GM23338 (cell line): ENCODE data around the gene HCST. TPM values are rescaled to one million over a fixed set of nuclear protein-coding genes. Genes with fewer than 3 reads are reported as not detected.

ENCODE experiments used
- CTCF ChIP-seq, 2 experiments: fragments of 200-600 bp in 1 of 2; sonication (generic) in 1 of 2; conservative IDR thresholded peaks; 2 replicates each; pipeline versions ENCODE4 v1.5.1 to v1.6.1; 2016 to 2017; ENCODE audit warnings: antibody characterized with exemption in 2 of 2, low read depth in 2 of 2, mild to moderate bottlenecking in 2 of 2, moderate library complexity in 1 of 2
- EZH2 ChIP-seq: fragments of 200-600 bp; sonication (generic); IDR thresholded peaks from one replicate; pipeline ENCODE4 v1.8.0; 2017; ENCODE audit warnings: antibody characterized with exemption, mild to moderate bottlenecking, low read depth; ENCODE audit not compliant: unreplicated experiment
- JUNB ChIP-seq: IDR thresholded peaks from one replicate; pipeline ENCODE4 v1.6.1; 2016; ENCODE audit warnings: antibody characterized with exemption; ENCODE audit not compliant: unreplicated experiment
- NANOG ChIP-seq: IDR thresholded peaks from 2 replicates; pipeline ENCODE4 v1.6.1; 2016; ENCODE audit warnings: antibody characterized with exemption, borderline replicate concordance
- POLR2AphosphoS5 ChIP-seq: IDR thresholded peaks from 2 replicates; pipeline ENCODE4 v1.6.1; 2016; ENCODE audit warnings: antibody characterized with exemption, low read depth
- polyA plus RNA-seq: library from polyadenylated mRNA; unstranded; fragments of >200 nt; fragmentation: Nextera tagmentation; extraction: Ambion mirVana; gene quantifications from 2 replicates; pipeline ENCODE4 v1.2.1, GENCODE V29; 2016
- small RNA-seq: library from RNA; depleted of rRNA; stranded (forward); fragments of <200 nt; gene quantifications from one replicate; pipeline ENCODE3, GENCODE V24; 2014; ENCODE audit warnings: low replicate concordance
- total RNA-seq: library from RNA; depleted of rRNA; stranded (reverse); fragments of >200 nt; shearing (Covaris generic); gene quantifications from 2 replicates; pipeline ENCODE4 v1.2.3, GENCODE V29; 2014; rRNA removed

HCST gene
- total and polyA plus RNA-seq, 2 experiments from 2014 or later: 2.1 TPM; not detected in 1

- TF ChIP-seq EZH2 (no peak), POLR2AphosphoS5 (no peak), JUNB (no peak), CTCF (conservative IDR thresholded peaks at IDR 0.05; ENCODE audit: low read depth in 2 of 2) (no peak), NANOG (no peak)
Observed at GRCh38 chr19:35949131-35949530, 46.8 kb downstream of the HCST start (continued).

Small RNA genes within 50 kb of the gene (small RNA-seq; reads per million reads assigned to genes)
- 0.07 reads per million for gene RN7SL402P

Other genes starting within 250 kb of the HCST start
- gene UPK1A, start 236.0 kb upstream of the HCST start, total RNA-seq: 0.42 TPM in 1 of 2 replicates, not detected in the other
- 1.0 and 1.5 TPM in 2 replicates for gene UPK1A, start 236.0 kb upstream of the HCST start, polyA plus RNA-seq
- 1.8 TPM in 1 of 2 replicates, not detected in the other for gene ZBTB32, start 198.0 kb upstream of the HCST start, total RNA-seq
- gene ZBTB32, start 198.0 kb upstream of the HCST start, polyA plus RNA-seq: 0.45 and 0.65 TPM in 2 replicates
- 36.2 and 49.8 TPM in 2 replicates for gene KMT2B, start 184.5 kb upstream of the HCST start, total RNA-seq
- 15.5 and 15.8 TPM in 2 replicates for gene KMT2B, start 184.5 kb upstream of the HCST start, polyA plus RNA-seq
- gene IGFLR1, start 160.1 kb upstream of the HCST start, total RNA-seq: 7.8 and 14.4 TPM in 2 replicates
- gene IGFLR1, start 160.1 kb upstream of the HCST start, polyA plus RNA-seq: 17.8 and 18.1 TPM in 2 replicates
- 13.1 and 14.3 TPM in 2 replicates for gene U2AF1L4, start 157.1 kb upstream of the HCST start, total RNA-seq
- gene U2AF1L4, start 157.1 kb upstream of the HCST start, polyA plus RNA-seq: 20.0 and 23.7 TPM in 2 replicates
- 18.5 and 20.6 TPM in 2 replicates for gene PSENEN, start 156.9 kb upstream of the HCST start, total RNA-seq
- gene PSENEN, start 156.9 kb upstream of the HCST start, polyA plus RNA-seq: 175 and 197 TPM in 2 replicates
- gene LIN37, start 154.0 kb upstream of the HCST start, total RNA-seq: 6.8 and 7.1 TPM in 2 replicates
- gene LIN37, start 154.0 kb upstream of the HCST start, polyA plus RNA-seq: 4.3 and 8.3 TPM in 2 replicates
- 0.27 and 0.87 TPM in 2 replicates for gene HSPB6, start 145.5 kb upstream of the HCST start, total RNA-seq
- gene HSPB6, start 145.5 kb upstream of the HCST start, polyA plus RNA-seq: 3.2 and 3.9 TPM in 2 replicates
- gene PROSER3, start 144.4 kb upstream of the HCST start, total RNA-seq: 14.7 and 28.0 TPM in 2 replicates
- gene PROSER3, start 144.4 kb upstream of the HCST start, polyA plus RNA-seq: 21.8 and 24.1 TPM in 2 replicates
- 17.7 and 22.1 TPM in 2 replicates for gene ARHGAP33, start 127.0 kb upstream of the HCST start, total RNA-seq
- 10.3 and 11.6 TPM in 2 replicates for gene ARHGAP33, start 127.0 kb upstream of the HCST start, polyA plus RNA-seq
- not detected in 2 replicates for gene PRODH2, start 89.7 kb upstream of the HCST start, total RNA-seq
- not detected in 2 replicates for gene PRODH2, start 89.7 kb upstream of the HCST start, polyA plus RNA-seq
- 0.58 and 1.0 TPM in 2 replicates for gene NPHS1, start 50.0 kb upstream of the HCST start, total RNA-seq
- 0.47 and 1.3 TPM in 2 replicates for gene NPHS1, start 50.0 kb upstream of the HCST start, polyA plus RNA-seq
- gene KIRREL2, start 45.6 kb upstream of the HCST start, total RNA-seq: 9.9 and 13.1 TPM in 2 replicates
- gene KIRREL2, start 45.6 kb upstream of the HCST start, polyA plus RNA-seq: 3.6 and 3.8 TPM in 2 replicates
- 28.2 and 30.2 TPM in 2 replicates for gene APLP1, start 34.0 kb upstream of the HCST start, total RNA-seq
- gene APLP1, start 34.0 kb upstream of the HCST start, polyA plus RNA-seq: 36.0 and 39.0 TPM in 2 replicates
- gene NFKBID, start 2.0 kb upstream of the HCST start, total RNA-seq: 8.7 and 15.7 TPM in 2 replicates
- gene NFKBID, start 2.0 kb upstream of the HCST start, polyA plus RNA-seq: 10.5 and 12.1 TPM in 2 replicates
- gene TYROBP, start 5.8 kb downstream of the HCST start, total RNA-seq: not detected in 2 replicates
- gene TYROBP, start 5.8 kb downstream of the HCST start, polyA plus RNA-seq: 0.99 TPM in 1 of 2 replicates, not detected in the other
- 15.1 and 18.2 TPM in 2 replicates for gene LRFN3, start 33.8 kb downstream of the HCST start, total RNA-seq
- gene LRFN3, start 33.8 kb downstream of the HCST start, polyA plus RNA-seq: 5.8 and 6.0 TPM in 2 replicates
- 45.8 and 55.9 TPM in 2 replicates for gene SDHAF1, start 92.7 kb downstream of the HCST start, total RNA-seq
- 19.9 TPM in 2 replicates for gene SDHAF1, start 92.7 kb downstream of the HCST start, polyA plus RNA-seq
- gene SYNE4, start 106.3 kb downstream of the HCST start, total RNA-seq: 24.1 and 26.1 TPM in 2 replicates
- 47.3 and 49.8 TPM in 2 replicates for gene SYNE4, start 106.3 kb downstream of the HCST start, polyA plus RNA-seq
- 28.5 and 33.6 TPM in 2 replicates for gene ALKBH6, start 111.7 kb downstream of the HCST start, total RNA-seq
- 51.4 and 54.6 TPM in 2 replicates for gene ALKBH6, start 111.7 kb downstream of the HCST start, polyA plus RNA-seq
- gene CLIP3, start 130.3 kb downstream of the HCST start, total RNA-seq: 12.4 and 19.1 TPM in 2 replicates
- 15.1 and 15.2 TPM in 2 replicates for gene CLIP3, start 130.3 kb downstream of the HCST start, polyA plus RNA-seq
- 10.3 and 12.7 TPM in 2 replicates for gene THAP8, start 151.8 kb downstream of the HCST start, total RNA-seq
- gene THAP8, start 151.8 kb downstream of the HCST start, polyA plus RNA-seq: 12.2 and 13.7 TPM in 2 replicates
- 41.0 and 45.4 TPM in 2 replicates for gene WDR62, start 152.4 kb downstream of the HCST start, total RNA-seq
- 13.3 and 14.1 TPM in 2 replicates for gene WDR62, start 152.4 kb downstream of the HCST start, polyA plus RNA-seq
- not detected in 2 replicates for gene OVOL3, start 208.6 kb downstream of the HCST start, total RNA-seq
- gene OVOL3, start 208.6 kb downstream of the HCST start, polyA plus RNA-seq: not detected in 2 replicates
- 94.0 and 110 TPM in 2 replicates for gene POLR2I, start 212.3 kb downstream of the HCST start, total RNA-seq
- 413 and 427 TPM in 2 replicates for gene POLR2I, start 212.3 kb downstream of the HCST start, polyA plus RNA-seq
- 254 and 275 TPM in 2 replicates for gene TBCB, start 212.9 kb downstream of the HCST start, total RNA-seq
- gene TBCB, start 212.9 kb downstream of the HCST start, polyA plus RNA-seq: 277 and 290 TPM in 2 replicates
- gene CAPNS1, start 237.5 kb downstream of the HCST start, total RNA-seq: 112 and 123 TPM in 2 replicates
- gene CAPNS1, start 237.5 kb downstream of the HCST start, polyA plus RNA-seq: 227 and 230 TPM in 2 replicates
- 0.52 TPM in 1 of 2 replicates, not detected in the other for gene COX7A1, start 249.9 kb downstream of the HCST start, total RNA-seq
- gene COX7A1, start 249.9 kb downstream of the HCST start, polyA plus RNA-seq: 5.5 and 6.3 TPM in 2 replicates